Endothelial cell of umbilical vein (primary cell): ENCODE results near the gene IL17REL. TPM values are rescaled to one million over a fixed set of nuclear protein-coding genes. Genes with fewer than 3 reads are reported as not detected.

Experiments
- BruUV-seq: library from RNA; stranded (reverse); fragments of 400-500 nt; replicated peaks from 2 replicates; lab custom pipeline; 2021; lab: Mats Ljungman, UMichigan
- CTCF ChIA-PET: fragments of 300-600, 350-600 bp; sonication (Branson Sonifier 250); formaldehyde crosslinking; loops from one replicate; lab custom pipeline; 2021; ENCODE audit warnings: antibody characterized with exemption, inconsistent platforms; lab: Charles Lee
- POLR2A ChIA-PET: fragments of 300-600, 350-600 bp; sonication (Branson Sonifier 250); formaldehyde crosslinking; loops from one replicate; lab custom pipeline; 2021; ENCODE audit warnings: antibody characterized with exemption, inconsistent platforms; lab: Charles Lee
- DNase-seq: peaks from one replicate; pipeline ENCODE4 v3.0.0-alpha.2; 2011; ENCODE audit warnings: low read depth, low spot score
- FAIRE-seq: peaks from 2 replicates; lab custom pipeline; 2011; peaks lifted over from hg19 to GRCh38; lab: Jason Lieb, UNC
- H2AFZ ChIP-seq: 2 replicates; pipeline ENCODE4 v1.6.0; 2012; ENCODE audit warnings: low read depth, low read length, control low read depth, inconsistent platforms
- H3K27ac ChIP-seq: 2 replicates; pipeline ENCODE4 v1.5.1; 2011; ENCODE audit warnings: low read depth, mild to moderate bottlenecking, control low read depth, low read length, moderate library complexity; ENCODE audit not compliant: insufficient read depth
- H3K27me3 ChIP-seq, 2 experiments: 2 replicates each; pipeline versions ENCODE4 v1.6.0 to v1.6.1; 2011; ENCODE audit warnings: low read length in 2 of 2, mixed read lengths in 1 of 2; ENCODE audit not compliant: control insufficient read depth in 2 of 2, insufficient read depth in 2 of 2
- H3K36me3 ChIP-seq, 2 experiments: 2 replicates in 1 of 2; 3 replicates in 1 of 2; pipeline ENCODE4 v1.5.1; 2011; ENCODE audit warnings: low read length in 2 of 2, mild to moderate bottlenecking in 1 of 2, moderate library complexity in 1 of 2; ENCODE audit not compliant: control insufficient read depth in 2 of 2, insufficient read depth in 2 of 2; ENCODE audit errors: extremely low read depth in 1 of 2
- H3K4me1 ChIP-seq: 3 replicates; pipeline ENCODE4 v1.5.1; 2011; ENCODE audit warnings: mild to moderate bottlenecking, low read length; ENCODE audit not compliant: control insufficient read depth, insufficient read depth; ENCODE audit errors: extremely low read depth
- H3K4me2 ChIP-seq: 2 replicates; pipeline ENCODE4 v1.6.1; 2011; ENCODE audit warnings: low read length, control low read depth, mixed read lengths; ENCODE audit not compliant: insufficient read depth
- H3K4me3 ChIP-seq, 3 experiments: fragments of 200-600 bp in 1 of 3; sonication (generic), shearing (Covaris generic) in 1 of 3; replicated peaks in 1 of 3; 2 replicates each; pipeline ENCODE4 v1.5.1; 2011 to 2016; ENCODE audit warnings: control low read depth in 3 of 3, low read length in 3 of 3, mild to moderate bottlenecking in 2 of 3, inconsistent platforms in 1 of 3, low read depth in 1 of 3, moderate library complexity in 1 of 3; ENCODE audit not compliant: insufficient read depth in 1 of 3
- H3K79me2 ChIP-seq: 2 replicates; pipeline ENCODE4 v1.6.0; 2012; ENCODE audit warnings: low read length, inconsistent platforms; ENCODE audit not compliant: control insufficient read depth, insufficient read depth
- H3K9ac ChIP-seq: replicated peaks from 2 replicates; pipeline ENCODE3; 2011; ENCODE audit warnings: low read length, control low read depth; ENCODE audit not compliant: insufficient read depth; ENCODE audit errors: extremely low read depth
- H3K9me1 ChIP-seq: replicated peaks from 3 replicates; pipeline ENCODE4 v1.6.0; 2011; ENCODE audit warnings: mild to moderate bottlenecking, low read length; ENCODE audit not compliant: control insufficient read depth, insufficient read depth; ENCODE audit errors: extremely low read depth
- H3K9me3 ChIP-seq: replicated peaks from 2 replicates; pipeline ENCODE4 v1.5.1; 2012; ENCODE audit warnings: low read length, inconsistent platforms; ENCODE audit not compliant: control insufficient read depth, insufficient read depth
- H4K20me1 ChIP-seq: replicated peaks from 2 replicates; pipeline ENCODE3; 2011; ENCODE audit warnings: mild to moderate bottlenecking, low read length; ENCODE audit not compliant: control insufficient read depth, insufficient read depth; ENCODE audit errors: extremely low read depth
- CTCF ChIP-seq, 2 donors: IDR thresholded peaks; 1 replicate in 1 of 2; 2 replicates in 1 of 2; pipeline ENCODE4 v1.5.1; 2011; ENCODE audit warnings: low read length in 2 of 2, mild to moderate bottlenecking in 2 of 2, moderate library complexity in 2 of 2, control low read depth in 1 of 2, inconsistent platforms in 1 of 2, low read depth in 1 of 2; ENCODE audit not compliant: insufficient read depth in 1 of 2; ENCODE audit errors: extremely low read depth in 1 of 2
- EZH2 ChIP-seq: IDR thresholded peaks from 2 replicates; pipeline ENCODE4 v1.6.1; 2012; ENCODE audit warnings: borderline replicate concordance, low read depth, mild to moderate bottlenecking, moderate library complexity, low read length, inconsistent platforms; ENCODE audit not compliant: severe bottlenecking
- FOS ChIP-seq: IDR thresholded peaks from 2 replicates; pipeline ENCODE4 v1.6.1; 2011; ENCODE audit warnings: mild to moderate bottlenecking, low read length, moderate library complexity, borderline replicate concordance; ENCODE audit not compliant: insufficient read depth
- GATA2 ChIP-seq: IDR thresholded peaks from 2 replicates; pipeline ENCODE4 v1.7.0; 2011; ENCODE audit warnings: low read depth, mild to moderate bottlenecking, moderate library complexity, mixed read lengths, low read length; ENCODE audit not compliant: insufficient read length, insufficient read depth
- JUN ChIP-seq: IDR thresholded peaks from 2 replicates; pipeline ENCODE4 v1.6.1; 2011; ENCODE audit warnings: borderline replicate concordance, low read depth; ENCODE audit not compliant: insufficient read length, insufficient read depth
- MAX ChIP-seq: IDR thresholded peaks from 2 replicates; pipeline ENCODE4 v1.6.1; 2011; ENCODE audit not compliant: insufficient read depth, insufficient read length
- MYC ChIP-seq: IDR thresholded peaks from one replicate; pipeline ENCODE4 v1.6.1; 2011; ENCODE audit warnings: mild to moderate bottlenecking, low read depth, low read length
- POLR2A ChIP-seq: IDR thresholded peaks from 2 replicates; pipeline ENCODE4 v1.6.1; 2012; ENCODE audit warnings: low read depth, mild to moderate bottlenecking, control low read depth, low read length
- POLR2AphosphoS5 ChIP-seq: IDR thresholded peaks from 2 replicates; pipeline ENCODE4 v1.6.1; 2012; ENCODE audit warnings: low read depth, mild to moderate bottlenecking, control low read depth, low read length, moderate library complexity; ENCODE audit not compliant: insufficient read depth
- dilution Hi-C: fragments of 300-500 bp; cut with MboI; formaldehyde crosslinking; loops from one replicate; pipeline ENCODE4 v1.15.0; 2019; ENCODE audit warnings: low sequenced_read_pairs; ENCODE audit not compliant: extremely low pct_ligation_motif_present
- intact Hi-C: fragments of 100-400 bp; cut with micrococcal nuclease; formaldehyde crosslinking; loops from one replicate; pipeline ENCODE4 v1.10.0; 2022
- polyA plus RNA-seq, 4 experiments: library from polyadenylated mRNA; depleted of rRNA in 3 of 4; stranded (reverse) in 3 of 4; unstranded in 1 of 4; fragments of >200 nt; gene quantifications; 2 replicates each; pipeline versions ENCODE4 v1.2.1 to v1.2.3, GENCODE V29; 2011 to 2012; ENCODE audit warnings: missing spikeins in 1 of 4
- total RNA-seq: library from RNA; stranded (reverse); gene quantifications from 2 replicates; pipeline ENCODE4 v1.2.3, GENCODE V29; 2021

The IL17REL gene
- total and polyA plus RNA-seq, 2 donors (not counting 3 experiments of a cell fraction or from before 2014, with no cell fraction given) = 0.06 to 0.15 TPM

GRCh38 chr22:50045211-50046018, 32.9 kb upstream of the IL17REL start:
- no TSS peak for BruUV-seq
- H3K27ac ChIP-seq = no peak overlapping the region
- dilution Hi-C loops (no loop called here), intact Hi-C loops (no loop called here)
- no peaks in the 10 kb centered on the region for H3K4me1 ChIP-seq
- no peaks in the 10 kb centered on the region for H3K79me2 ChIP-seq
- FAIRE-seq (no peak), DNase-seq (no peak)
- H2AFZ ChIP-seq = no peak overlapping the region
- no peaks in the 10 kb centered on the region for H3K9me1 ChIP-seq
- no peaks in the 10 kb centered on the region for H3K36me3 ChIP-seq
- H4K20me1 ChIP-seq = no peaks in the 10 kb centered on the region
- POLR2A ChIA-PET = no interaction called here
- H3K4me3 ChIP-seq = no peak overlapping the region
- H3K9me3 ChIP-seq = no peaks in the 10 kb centered on the region
- CTCF ChIA-PET = no interaction called here
- H3K27me3 ChIP-seq = no peaks in the 10 kb centered on the region
- TF ChIP-seq MYC (no peak), POLR2A (no peak), JUN (no peak), MAX (no peak), CTCF (IDR thresholded peaks at IDR 0.05; ENCODE audit: extremely low read depth in 1 of 2, insufficient read depth in 1 of 2, low read depth in 1 of 2, low read length in 2 of 2) (no peak), GATA2 (no peak), POLR2AphosphoS5 (no peak), EZH2 (no peak), FOS (no peak)
- H3K9ac ChIP-seq = no peak overlapping the region
- H3K4me2 ChIP-seq = no peak overlapping the region
